Coronary artery (tissue), 2 donors: ENCODE measurements around the gene REELD1.

ENCODE experiments used
- DNase-seq: peaks from one replicate; pipeline ENCODE4 v3.0.0-alpha.2; 2017; ENCODE audit warnings: low spot score
- H3K27ac ChIP-seq, 2 donors: fragments of 200-600 bp; sonication (generic); one replicate each; pipeline ENCODE4 v1.5.1; 2016 to 2019
- H3K4me3 ChIP-seq: fragments of 200-600 bp; sonication (generic); 2 replicates; pipeline ENCODE4 v1.5.1; 2016; ENCODE audit warnings: mild to moderate bottlenecking, moderate library complexity
- TF ChIP-seq, protein P1 (sequence below): fragments of 200-600 bp; sonication (generic); IDR thresholded peaks from one replicate; pipeline ENCODE4 v1.5.1; 2019; ENCODE audit warnings: antibody characterized with exemption

Gene REELD1

DNA sequence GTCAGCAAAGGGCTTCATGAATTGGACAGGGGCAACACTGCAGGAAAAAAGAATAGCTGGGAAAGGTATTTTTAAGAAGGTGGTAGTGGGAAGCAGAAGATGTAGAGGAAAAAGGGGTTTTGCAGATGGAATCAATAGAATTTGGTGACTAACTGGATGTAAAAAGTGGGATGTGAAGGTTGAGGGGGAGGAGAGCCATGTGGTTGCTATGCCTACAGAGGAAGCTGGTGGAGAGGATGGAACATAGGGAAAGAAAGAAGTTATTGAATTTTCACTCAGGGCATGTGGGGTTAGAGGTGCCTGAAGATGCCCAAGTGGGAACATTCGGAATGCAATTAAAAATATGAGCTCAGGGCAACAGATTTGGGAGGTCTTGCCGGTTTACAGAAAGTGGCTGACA, 33.0 kb downstream of the REELD1 start:
- DNase-seq, result no peak
- H3K27ac ChIP-seq, result no peak overlapping the region
- TF ChIP-seq, protein P1, sequence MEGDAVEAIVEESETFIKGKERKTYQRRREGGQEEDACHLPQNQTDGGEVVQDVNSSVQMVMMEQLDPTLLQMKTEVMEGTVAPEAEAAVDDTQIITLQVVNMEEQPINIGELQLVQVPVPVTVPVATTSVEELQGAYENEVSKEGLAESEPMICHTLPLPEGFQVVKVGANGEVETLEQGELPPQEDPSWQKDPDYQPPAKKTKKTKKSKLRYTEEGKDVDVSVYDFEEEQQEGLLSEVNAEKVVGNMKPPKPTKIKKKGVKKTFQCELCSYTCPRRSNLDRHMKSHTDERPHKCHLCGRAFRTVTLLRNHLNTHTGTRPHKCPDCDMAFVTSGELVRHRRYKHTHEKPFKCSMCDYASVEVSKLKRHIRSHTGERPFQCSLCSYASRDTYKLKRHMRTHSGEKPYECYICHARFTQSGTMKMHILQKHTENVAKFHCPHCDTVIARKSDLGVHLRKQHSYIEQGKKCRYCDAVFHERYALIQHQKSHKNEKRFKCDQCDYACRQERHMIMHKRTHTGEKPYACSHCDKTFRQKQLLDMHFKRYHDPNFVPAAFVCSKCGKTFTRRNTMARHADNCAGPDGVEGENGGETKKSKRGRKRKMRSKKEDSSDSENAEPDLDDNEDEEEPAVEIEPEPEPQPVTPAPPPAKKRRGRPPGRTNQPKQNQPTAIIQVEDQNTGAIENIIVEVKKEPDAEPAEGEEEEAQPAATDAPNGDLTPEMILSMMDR, result no peak
- H3K4me3 ChIP-seq, result no peak overlapping the region

DNA sequence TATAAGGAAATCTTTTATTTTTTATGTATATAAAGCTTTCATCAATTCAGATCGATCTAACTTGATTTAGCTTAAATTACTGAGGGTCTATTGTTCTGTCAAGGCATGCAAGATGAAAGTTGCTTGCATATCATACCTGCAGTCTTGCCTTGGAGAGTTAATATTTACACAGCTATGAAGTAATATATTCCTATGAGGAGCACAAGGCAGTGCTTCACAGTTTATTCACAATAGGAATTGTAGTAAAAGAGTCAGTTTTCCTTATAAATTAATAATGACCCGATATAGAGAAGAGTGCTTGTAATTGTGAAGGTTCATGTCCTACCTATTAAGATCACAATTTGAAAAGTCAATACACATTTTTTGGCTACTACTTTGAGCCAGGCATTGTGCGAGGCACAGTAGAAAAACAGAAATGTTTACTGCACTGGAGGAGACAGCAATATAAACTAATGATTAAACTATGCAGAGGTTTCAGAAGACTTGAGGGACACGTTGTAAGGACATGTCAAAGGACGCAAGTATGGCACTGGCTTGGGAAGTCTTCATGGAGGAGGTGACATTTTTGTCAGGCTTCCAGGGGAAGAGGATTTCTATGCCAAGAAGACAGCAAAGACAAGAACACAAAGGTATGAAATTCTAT, 38.8 kb downstream of the REELD1 start:
- Histone ChIP-seq H3K27ac (no peak overlapping the region), H3K4me3 (no peak overlapping the region)
- no peak for DNase-seq
- TF ChIP-seq, protein P1, result no peak

DNA sequence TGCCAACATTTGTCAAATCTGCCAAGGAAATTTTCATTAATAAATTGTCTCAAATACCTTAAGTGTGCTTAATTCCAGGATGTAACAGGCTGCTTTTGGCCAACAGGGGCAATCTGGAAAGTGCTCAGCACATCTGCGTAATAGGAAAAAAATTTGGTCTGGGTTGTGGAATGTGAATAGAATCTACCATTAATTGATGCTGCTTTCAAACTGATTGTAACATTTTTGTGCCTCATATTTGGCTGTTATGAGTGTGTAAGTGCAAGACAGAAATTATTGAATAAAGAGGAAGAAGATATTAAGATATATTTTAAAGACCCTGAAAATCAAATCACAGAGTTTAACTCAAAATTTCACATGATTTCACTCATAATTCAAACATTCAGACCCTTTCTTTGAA, 41.1 kb downstream of the REELD1 start:
- TF ChIP-seq, protein P1, result no peak
- H3K27ac ChIP-seq, result no peak overlapping the region
- no peak overlapping the region for H3K4me3 ChIP-seq
- no peak for DNase-seq

DNA sequence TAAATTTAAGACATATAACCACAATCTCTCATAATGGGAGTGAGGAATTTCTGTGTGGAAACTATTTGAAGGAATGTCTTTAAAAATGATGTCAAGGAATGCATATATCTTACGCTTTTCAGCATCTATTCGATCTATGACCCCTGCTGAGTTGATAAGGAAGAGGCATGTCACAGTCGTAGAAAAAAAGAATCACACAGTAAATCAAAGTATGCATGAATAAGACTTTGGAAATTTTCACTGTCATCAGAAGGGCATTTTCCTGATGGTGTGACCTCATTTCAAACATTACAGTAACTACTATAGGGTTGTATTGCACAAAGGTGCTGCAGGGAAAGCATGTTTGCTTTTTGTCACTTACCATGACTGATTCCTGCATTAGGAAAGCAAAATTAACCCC, 41.5 kb downstream of the REELD1 start:
- DNase-seq, result no peak
- Histone ChIP-seq H3K4me3 (no peak overlapping the region), H3K27ac (no peak overlapping the region)
- TF ChIP-seq, protein P1, result no peak

DNA sequence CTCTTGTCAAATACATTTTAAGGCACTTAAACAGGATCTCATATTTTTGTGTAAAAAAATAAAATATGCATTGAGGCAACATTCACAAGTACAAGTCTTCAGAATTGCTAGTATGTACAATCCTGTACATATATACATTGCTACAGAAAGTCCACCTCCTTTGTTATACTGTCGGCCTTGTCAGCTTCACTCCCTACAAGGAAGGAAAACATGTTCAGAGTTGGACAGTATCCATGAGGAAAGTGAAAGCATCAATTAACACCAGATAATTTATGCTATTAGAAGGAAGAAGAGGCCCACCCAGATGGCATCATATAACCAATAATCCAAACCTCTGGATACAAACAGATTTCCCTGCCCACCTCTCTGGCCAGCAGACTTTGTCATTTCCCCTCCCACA, 42.0 kb downstream of the REELD1 start:
- no peak overlapping the region for H3K27ac ChIP-seq
- H3K4me3 ChIP-seq, result no peak overlapping the region
- TF ChIP-seq, protein P1, result no peak
- DNase-seq, result no peak

DNA sequence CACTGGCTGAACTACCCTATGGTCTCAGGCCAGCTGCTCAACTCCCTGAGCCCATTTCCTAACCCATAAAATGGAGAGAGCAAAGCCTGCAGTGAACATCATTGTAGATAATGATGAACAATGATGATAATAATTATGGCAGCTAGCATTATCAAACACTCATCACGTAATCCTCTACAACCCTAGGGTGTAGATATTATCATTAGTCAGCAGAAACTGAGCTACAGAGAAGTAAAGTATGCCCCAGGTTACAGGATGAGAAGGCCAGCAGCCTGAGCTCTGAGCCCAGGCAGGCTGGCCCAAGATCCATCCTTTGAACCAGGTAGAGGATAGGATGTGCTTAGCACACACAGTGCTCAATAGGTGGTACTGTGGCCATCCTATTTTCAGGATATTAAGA, 43.2 kb downstream of the REELD1 start:
- Histone ChIP-seq H3K27ac (no peak overlapping the region), H3K4me3 (no peak overlapping the region)
- DNase-seq, result no peak
- TF ChIP-seq, protein P1, result no peak

DNA sequence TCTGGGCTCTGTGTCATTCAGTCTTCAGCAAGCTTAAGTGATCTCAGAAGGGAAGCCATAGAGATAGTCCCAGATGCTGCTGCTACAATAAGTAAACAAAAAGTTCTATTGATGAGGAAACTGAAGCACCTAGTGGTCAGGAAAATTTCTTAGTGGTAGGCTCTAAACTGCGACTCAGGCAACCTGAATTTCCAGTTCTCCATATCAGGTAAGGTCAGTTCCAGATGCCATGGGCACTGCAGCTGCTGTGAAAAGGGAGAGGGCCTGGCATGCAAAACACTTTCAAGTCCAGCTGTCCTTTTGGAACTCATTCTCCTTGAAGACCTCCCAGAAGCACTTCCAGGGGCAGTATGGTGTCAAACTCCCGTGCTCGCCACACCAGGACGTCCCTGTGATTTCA, 46.2 kb downstream of the REELD1 start:
- TF ChIP-seq, protein P1, result no peak
- no peak for DNase-seq
- Histone ChIP-seq H3K4me3 (no peak overlapping the region), H3K27ac (no peak overlapping the region)
